ENCODE measurements around the gene CDKN3. TPM values are rescaled to one million over a fixed set of nuclear protein-coding genes. Genes with fewer than 3 reads are reported as not detected.
A peak's percentile ranks its signal among the peaks of the same experiment; 100 is the strongest.

Gene CDKN3
- not detected for total RNA-seq

- H3K4me3 ChIP-seq, result peak within 1 kb of the TSS; percentile 72 to 76
- H3K4me1 ChIP-seq, result peaks cover 5 to 12% of the 10 kb centered on the region in 2 donors
- H3K36me3 ChIP-seq, result no peaks in the 10 kb centered on the region
- peak in 2 of 3 experiments; percentile 52 to 58 for TF ChIP-seq CTCF (IDR thresholded peaks at IDR 0.05)
- DNase-seq (ENCODE audit: low spot score in 2 of 2), result peak; percentile 98 to 99
- H3K9me3 ChIP-seq, result no peaks in the 10 kb centered on the region
- intact Hi-C loops (cut with DNase I), result loop anchor here (1.0 to 10.0 kb wide), 5 partner anchors 45 to 1842 kb away; partner anchors contain the start of genes BMP4, CGRRF1, CNIH1 and GMFB
- no peaks in the 10 kb centered on the region for H3K27me3 ChIP-seq
- H3K27ac ChIP-seq, result peak within 1 kb of the TSS in 1 of 2 donors; percentile 24
Measured at GRCh38 chr14:54396493-54397335, at the start of gene CDKN3. CDKN3 (plus strand) TSS chr14:54397007; CDS start chr14:54397069, 62 bp downstream.

GRCh38 chr14:54347044-54347443 lies 49.8 kb upstream of the CDKN3 start:
- intact Hi-C loops (cut with DNase I), result loop anchor here (5.0 kb wide), 2 partner anchors 170 to 395 kb away; no protein-coding TSS in a partner anchor
- DNase-seq (ENCODE audit: low spot score in 2 of 2), result no peak
- no peaks in the 10 kb centered on the region for H3K27me3 ChIP-seq
- H3K4me1 ChIP-seq, result no peaks in the 10 kb centered on the region
- no peaks in the 10 kb centered on the region for H3K9me3 ChIP-seq
- TF ChIP-seq CTCF (IDR thresholded peaks at IDR 0.05), result no peak
- no peak overlapping the region for H3K27ac ChIP-seq
- H3K36me3 ChIP-seq, result no peaks in the 10 kb centered on the region
- H3K4me3 ChIP-seq, result no peak overlapping the region

GRCh38 chr14:54348001-54348611 lies 48.7 kb upstream of the CDKN3 start:
- DNase-seq (ENCODE audit: low spot score in 2 of 2), result no peak
- peak; percentile 44 to 75 (median 66) for TF ChIP-seq CTCF (IDR thresholded peaks at IDR 0.05)
- intact Hi-C loops (cut with DNase I), result loop anchor here (1.0 to 5.0 kb wide), 4 partner anchors 171 to 1051 kb away; no protein-coding TSS in a partner anchor

GRCh38 chr14:54348923-54349620 lies 47.7 kb upstream of the CDKN3 start:
- no peak for DNase-seq (ENCODE audit: low spot score in 2 of 2)
- Histone ChIP-seq H3K4me3 (peak overlapping the region in 1 of 2 donors; percentile 56), H3K9me3 (no peaks in the 10 kb centered on the region), H3K27me3 (no peaks in the 10 kb centered on the region), H3K27ac (peak overlapping the region; percentile 30 to 49), H3K4me1 (no peaks in the 10 kb centered on the region), H3K36me3 (no peaks in the 10 kb centered on the region)
- intact Hi-C loops (cut with DNase I), result loop anchor here (1.0 to 5.0 kb wide), 4 partner anchors 172 to 1052 kb away; no protein-coding TSS in a partner anchor
- TF ChIP-seq CTCF (IDR thresholded peaks at IDR 0.05), result no peak

More at GRCh38 chr14:54348001-54348611, 48.7 kb upstream of the CDKN3 start:
- Histone ChIP-seq H3K27me3 (no peaks in the 10 kb centered on the region), H3K9me3 (no peaks in the 10 kb centered on the region), H3K4me3 (no peak overlapping the region), H3K27ac (no peak overlapping the region), H3K36me3 (no peaks in the 10 kb centered on the region), H3K4me1 (no peaks in the 10 kb centered on the region)

- intact Hi-C loops (cut with DNase I), result loop anchor here (2.0 to 5.0 kb wide), 3 partner anchors 172 to 1053 kb away; no protein-coding TSS in a partner anchor
Measured at GRCh38 chr14:54349713-54350112, 47.1 kb upstream of the CDKN3 start.

More at GRCh38 chr14:54349713-54350112, 47.1 kb upstream of the CDKN3 start:
- no peaks in the 10 kb centered on the region for H3K4me1 ChIP-seq
- peak overlapping the region; percentile 30 to 49 for H3K27ac ChIP-seq
- peak overlapping the region in 1 of 2 donors; percentile 56 for H3K4me3 ChIP-seq
- H3K36me3 ChIP-seq, result no peaks in the 10 kb centered on the region
- no peak for DNase-seq (ENCODE audit: low spot score in 2 of 2)
- no peaks in the 10 kb centered on the region for H3K27me3 ChIP-seq
- no peak for TF ChIP-seq CTCF (IDR thresholded peaks at IDR 0.05)
- H3K9me3 ChIP-seq, result no peaks in the 10 kb centered on the region
